IMR-90 (cell line): Measurements from ENCODE around the gene SRSF12. TPM values are rescaled to one million over a fixed set of nuclear protein-coding genes. Genes with fewer than 3 reads are reported as not detected.
A peak's percentile ranks its signal among the peaks of the same experiment; 100 is the strongest.

Source experiments
- ATAC-seq: fragments of 200-7000 bp; cut with Tn5 transposase; 2 replicates; pipeline ENCODE4 v1.9.1; 2020; ENCODE audit warnings: low read depth, mild to moderate bottlenecking, moderate library complexity
- BruUV-seq: library from RNA; stranded (reverse); fragments of 400-500 nt; replicated peaks from 2 replicates; lab custom pipeline; 2021; lab: Mats Ljungman, UMichigan
- CTCF ChIA-PET: fragments of 300-600 bp; formaldehyde crosslinking; extraction: SDS; loops from one replicate; lab custom pipeline; 2021; ENCODE audit warnings: antibody characterized with exemption; lab: Yijun Ruan, JAX
- POLR2A ChIA-PET: fragments of 300-600 bp; sonication (Branson Sonifier 250); formaldehyde crosslinking; loops from one replicate; lab custom pipeline; 2022; ENCODE audit warnings: antibody characterized with exemption; ENCODE audit not compliant: unreplicated experiment; lab: Charles Lee
- DNase-seq: peaks from one replicate; pipeline ENCODE4 v3.0.0; 2013
- H2AFZ ChIP-seq: replicated peaks from 2 replicates; pipeline ENCODE3; 2013; ENCODE audit warnings: low read length, mild to moderate bottlenecking; ENCODE audit not compliant: poor library complexity
- H2AK5ac ChIP-seq: 2 replicates; pipeline ENCODE4 v1.6.1; 2013; ENCODE audit warnings: low read depth, low read length, inconsistent platforms
- H2AK9ac ChIP-seq: replicated peaks from 2 replicates; pipeline ENCODE3; 2013; ENCODE audit warnings: mild to moderate bottlenecking, low read depth, low read length, moderate library complexity; ENCODE audit not compliant: poor library complexity
- H2BK120ac ChIP-seq: 2 replicates; pipeline ENCODE4 v1.6.1; 2013; ENCODE audit warnings: low read depth, low read length, inconsistent platforms
- H2BK15ac ChIP-seq: 3 replicates; pipeline ENCODE4 v1.6.1; 2013; ENCODE audit warnings: low read depth, low read length, inconsistent platforms
- H2BK20ac ChIP-seq: 2 replicates; pipeline ENCODE4 v1.6.1; 2013; ENCODE audit warnings: low read depth, mild to moderate bottlenecking, inconsistent platforms, low read length, moderate library complexity
- H2BK5ac ChIP-seq: 2 replicates; pipeline ENCODE4 v1.6.1; 2013; ENCODE audit warnings: mild to moderate bottlenecking, low read depth, low read length, inconsistent platforms; ENCODE audit not compliant: poor library complexity, severe bottlenecking
- H3K14ac ChIP-seq: replicated peaks from 2 replicates; pipeline ENCODE4 v1.6.1; 2013; ENCODE audit warnings: low read depth, low read length, inconsistent platforms
- H3K18ac ChIP-seq: 2 replicates; pipeline ENCODE4 v1.6.1; 2013; ENCODE audit warnings: low read depth, low read length, control low read depth
- H3K23ac ChIP-seq: 2 replicates; pipeline ENCODE4 v1.6.1; 2013; ENCODE audit warnings: low read depth, low read length, inconsistent platforms
- H3K27ac ChIP-seq: 2 replicates; pipeline ENCODE4 v1.5.1; 2013; ENCODE audit warnings: mild to moderate bottlenecking, control low read depth, low read length; ENCODE audit not compliant: insufficient read depth
- H3K27me3 ChIP-seq: 2 replicates; pipeline ENCODE4 v1.6.1; 2013; ENCODE audit warnings: low read length; ENCODE audit not compliant: control insufficient read depth, insufficient read depth
- H3K36me3 ChIP-seq: 2 replicates; pipeline ENCODE4 v1.6.1; 2013; ENCODE audit warnings: low read length, mixed read lengths; ENCODE audit not compliant: control insufficient read depth, insufficient read depth
- H3K4ac ChIP-seq: 2 replicates; pipeline ENCODE4 v1.6.1; 2013; ENCODE audit warnings: low read depth, low read length, inconsistent platforms
- H3K4me1 ChIP-seq: 2 replicates; pipeline ENCODE4 v1.6.1; 2013; ENCODE audit warnings: low read length, mixed read lengths; ENCODE audit not compliant: control insufficient read depth, insufficient read depth
- H3K4me2 ChIP-seq: 2 replicates; pipeline ENCODE4 v1.6.1; 2013; ENCODE audit warnings: low read depth, mild to moderate bottlenecking, control low read depth, low read length, moderate library complexity
- H3K4me3 ChIP-seq: 2 replicates; pipeline ENCODE4 v1.5.1; 2013; ENCODE audit warnings: low read depth, mild to moderate bottlenecking, control low read depth, low read length, moderate library complexity; ENCODE audit not compliant: insufficient read depth
- H3K56ac ChIP-seq: 2 replicates; pipeline ENCODE4 v1.6.1; 2013; ENCODE audit warnings: low read length, inconsistent platforms; ENCODE audit not compliant: insufficient read depth; ENCODE audit errors: extremely low read depth
- H3K79me1 ChIP-seq, 2 experiments: 2 replicates each; pipeline ENCODE4 v1.6.1; 2013; ENCODE audit warnings: low read length in 2 of 2, inconsistent platforms in 1 of 2, low read depth in 1 of 2
- H3K9ac ChIP-seq: 2 replicates; pipeline ENCODE4 v1.6.1; 2013; ENCODE audit warnings: low read depth, low read length, control low read depth
- H3K9me1 ChIP-seq: 2 replicates; pipeline ENCODE4 v1.6.1; 2013; ENCODE audit warnings: low read length, inconsistent platforms; ENCODE audit not compliant: insufficient read depth
- H3K9me3 ChIP-seq: 2 replicates; pipeline ENCODE4 v1.6.1; 2013; ENCODE audit warnings: low read length; ENCODE audit not compliant: control insufficient read depth, insufficient read depth
- H4K20me1 ChIP-seq: 2 replicates; pipeline ENCODE4 v1.6.1; 2013; ENCODE audit warnings: low read length, inconsistent platforms; ENCODE audit not compliant: insufficient read depth
- H4K5ac ChIP-seq: 2 replicates; pipeline ENCODE4 v1.6.1; 2013; ENCODE audit warnings: mild to moderate bottlenecking, low read depth, low read length, control low read depth
- H4K8ac ChIP-seq, 2 experiments: 2 replicates each; pipeline ENCODE4 v1.6.1; 2013; ENCODE audit warnings: low read depth in 2 of 2, low read length in 2 of 2, control low read depth in 1 of 2, inconsistent platforms in 1 of 2
- H4K91ac ChIP-seq: 2 replicates; pipeline ENCODE4 v1.6.1; 2013; ENCODE audit warnings: low read depth, low read length, inconsistent platforms; ENCODE audit not compliant: insufficient read depth
- BHLHE40 ChIP-seq: fragments of 150-350 bp; IDR thresholded peaks from 2 replicates; pipeline ENCODE4 v1.6.1; 2016; ENCODE audit warnings: mild to moderate bottlenecking, low read depth, low read length
- CEBPB ChIP-seq: IDR thresholded peaks from 2 replicates; pipeline ENCODE4 v1.6.1; 2012; ENCODE audit warnings: low read depth, low read length, improper control_type of control experiment
- CHD1 ChIP-seq: IDR thresholded peaks from 2 replicates; pipeline ENCODE4 v1.6.1; 2012; ENCODE audit warnings: low read depth, low read length, improper control_type of control experiment
- FOS ChIP-seq: fragments of 150-350 bp; IDR thresholded peaks from 2 replicates; pipeline ENCODE4 v1.6.1; 2016; ENCODE audit warnings: low read depth, low read length
- MAFK ChIP-seq: IDR thresholded peaks from 2 replicates; pipeline ENCODE4 v1.6.1; 2012; ENCODE audit warnings: low read depth, low read length, improper control_type of control experiment
- MAZ ChIP-seq: IDR thresholded peaks from 2 replicates; pipeline ENCODE4 v1.6.1; 2012; ENCODE audit warnings: low read depth, mild to moderate bottlenecking, low read length, improper control_type of control experiment, moderate library complexity, borderline replicate concordance
- MXI1 ChIP-seq: IDR thresholded peaks from 2 replicates; pipeline ENCODE4 v1.6.1; 2012; ENCODE audit warnings: low read depth, mild to moderate bottlenecking, low read length, moderate library complexity, borderline replicate concordance
- NFE2L2 ChIP-seq: fragments of 150-350 bp; IDR thresholded peaks from 2 replicates; pipeline ENCODE4 v1.6.1; 2016; ENCODE audit warnings: low read depth, mild to moderate bottlenecking, low read length
- POLR2A ChIP-seq: IDR thresholded peaks from 2 replicates; pipeline ENCODE4 v1.6.1; 2012; ENCODE audit warnings: mild to moderate bottlenecking, low read depth, low read length
- RAD21 ChIP-seq: IDR thresholded peaks from 2 replicates; pipeline ENCODE4 v1.6.1; 2012; ENCODE audit warnings: low read length, improper control_type of control experiment
- RCOR1 ChIP-seq: IDR thresholded peaks from 2 replicates; pipeline ENCODE4 v1.6.1; 2012; ENCODE audit warnings: mild to moderate bottlenecking, low read length, improper control_type of control experiment; ENCODE audit not compliant: insufficient replicate concordance
- RFX5 ChIP-seq: IDR thresholded peaks from 2 replicates; pipeline ENCODE4 v1.8.0; 2012; ENCODE audit warnings: low read depth, mild to moderate bottlenecking, low read length, moderate library complexity
- SMC3 ChIP-seq: fragments of 150-350 bp; IDR thresholded peaks from 2 replicates; pipeline ENCODE4 v1.6.1; 2016; ENCODE audit warnings: low read depth, mild to moderate bottlenecking, antibody characterized with exemption, low read length, moderate library complexity
- WGBS, 2 experiments: methylation state at CpG; one replicate each; pipeline versions ENCODE4 v1.1.5 to v1.1.7; 2013; ENCODE audit warnings: missing lambda C conversion rate in 2 of 2; ENCODE audit not compliant: insufficient read length in 1 of 2; ENCODE audit errors: extremely low coverage in 2 of 2; 5-methylcytosine and 5-hydroxymethylcytosine counted together
- dilution Hi-C: fragments of 300-500 bp; cut with HindIII; formaldehyde crosslinking; loops from one replicate; pipeline ENCODE4 v1.14.3; 2018; ENCODE audit warnings: low sequenced_read_pairs; ENCODE audit not compliant: unreplicated experiment
- in situ Hi-C: fragments of 300-500 bp; cut with MboI; formaldehyde crosslinking; loops from 3 replicates; pipeline ENCODE4 v1.14.3; 2019; ENCODE audit warnings: low sequenced_read_pairs, inconsistent platforms, mixed read lengths
- intact Hi-C: fragments of 100-400 bp; cut with micrococcal nuclease; formaldehyde crosslinking; loops from 2 replicates; pipeline ENCODE4 v1.10.0; 2022
- polyA plus RNA-seq, 3 experiments: library from polyadenylated mRNA; depleted of rRNA; stranded (reverse); fragments of >200 nt; gene quantifications; 2 replicates each; pipeline ENCODE4 v1.2.3, GENCODE V29; 2012; ENCODE audit warnings: low replicate concordance in 1 of 3
- total RNA-seq: library from RNA; depleted of rRNA; stranded (reverse); fragments of >200 nt; gene quantifications from 2 replicates; pipeline ENCODE4 v1.2.3, GENCODE V29; 2012
- TF ChIP-seq, protein P1 (sequence below): conservative IDR thresholded peaks from 2 replicates; pipeline ENCODE4 v1.5.1; 2012; ENCODE audit warnings: mild to moderate bottlenecking, low read depth, low read length, improper control_type of control experiment
- TF ChIP-seq, protein P2 (sequence below): fragments of 150-350 bp; IDR thresholded peaks from 2 replicates; pipeline ENCODE4 v1.6.1; 2017; ENCODE audit warnings: mild to moderate bottlenecking, antibody characterized with exemption, low read length, low read depth
- TF ChIP-seq, protein P3 (sequence below): fragments of 150-350 bp; IDR thresholded peaks from 2 replicates; pipeline ENCODE4 v1.6.1; 2016; ENCODE audit warnings: low read depth, mild to moderate bottlenecking, low read length, moderate library complexity, borderline replicate concordance

The SRSF12 gene
- total and polyA plus RNA-seq, 2 of the 4 experiments (the other 2 are of a cell fraction), result 0.21 to 0.36 TPM

GRCh38 chr6:89047473-89047872 lies 70.4 kb downstream of the SRSF12 start:
- H3K36me3 ChIP-seq, result no peaks in the 10 kb centered on the region
- no peak overlapping the region for H3K27ac ChIP-seq
- H2BK20ac ChIP-seq, result no peak overlapping the region
- H3K14ac ChIP-seq, result no peak overlapping the region
- intact Hi-C loops, result no loop called here
- H3K4me3 ChIP-seq, result no peak overlapping the region
- no TSS peak for BruUV-seq
- no peak overlapping the region for H4K91ac ChIP-seq
- H4K5ac ChIP-seq, result no peak overlapping the region
- H3K4me1 ChIP-seq, result peaks cover 10% of the 10 kb centered on the region
- H2AFZ ChIP-seq, result no peak overlapping the region
- WGBS, 2 experiments, result no CpG with 5 or more reads among the region's 4 CpGs
- H3K4ac ChIP-seq, result no peak overlapping the region
- H3K9me3 ChIP-seq, result no peaks in the 10 kb centered on the region
- no peak overlapping the region for H3K56ac ChIP-seq
- no peak overlapping the region for H2BK15ac ChIP-seq
- H2BK5ac ChIP-seq, result no peak overlapping the region
- POLR2A ChIA-PET, result no interaction called here
- H3K79me1 ChIP-seq, result no peaks in the 10 kb centered on the region
- TF ChIP-seq BHLHE40, result no peak
- TF ChIP-seq MAFK, result no peak
- no peak for TF ChIP-seq RAD21
- no peak for TF ChIP-seq RCOR1
- TF ChIP-seq MXI1, result no peak
- TF ChIP-seq, protein P1, sequence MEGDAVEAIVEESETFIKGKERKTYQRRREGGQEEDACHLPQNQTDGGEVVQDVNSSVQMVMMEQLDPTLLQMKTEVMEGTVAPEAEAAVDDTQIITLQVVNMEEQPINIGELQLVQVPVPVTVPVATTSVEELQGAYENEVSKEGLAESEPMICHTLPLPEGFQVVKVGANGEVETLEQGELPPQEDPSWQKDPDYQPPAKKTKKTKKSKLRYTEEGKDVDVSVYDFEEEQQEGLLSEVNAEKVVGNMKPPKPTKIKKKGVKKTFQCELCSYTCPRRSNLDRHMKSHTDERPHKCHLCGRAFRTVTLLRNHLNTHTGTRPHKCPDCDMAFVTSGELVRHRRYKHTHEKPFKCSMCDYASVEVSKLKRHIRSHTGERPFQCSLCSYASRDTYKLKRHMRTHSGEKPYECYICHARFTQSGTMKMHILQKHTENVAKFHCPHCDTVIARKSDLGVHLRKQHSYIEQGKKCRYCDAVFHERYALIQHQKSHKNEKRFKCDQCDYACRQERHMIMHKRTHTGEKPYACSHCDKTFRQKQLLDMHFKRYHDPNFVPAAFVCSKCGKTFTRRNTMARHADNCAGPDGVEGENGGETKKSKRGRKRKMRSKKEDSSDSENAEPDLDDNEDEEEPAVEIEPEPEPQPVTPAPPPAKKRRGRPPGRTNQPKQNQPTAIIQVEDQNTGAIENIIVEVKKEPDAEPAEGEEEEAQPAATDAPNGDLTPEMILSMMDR, result no peak
- TF ChIP-seq CEBPB, result no peak
- no peak for TF ChIP-seq CHD1
- no peak for TF ChIP-seq NFE2L2
- TF ChIP-seq MAZ, result no peak
- no peak for TF ChIP-seq FOS
- TF ChIP-seq SMC3, result no peak
- TF ChIP-seq, protein P2, sequence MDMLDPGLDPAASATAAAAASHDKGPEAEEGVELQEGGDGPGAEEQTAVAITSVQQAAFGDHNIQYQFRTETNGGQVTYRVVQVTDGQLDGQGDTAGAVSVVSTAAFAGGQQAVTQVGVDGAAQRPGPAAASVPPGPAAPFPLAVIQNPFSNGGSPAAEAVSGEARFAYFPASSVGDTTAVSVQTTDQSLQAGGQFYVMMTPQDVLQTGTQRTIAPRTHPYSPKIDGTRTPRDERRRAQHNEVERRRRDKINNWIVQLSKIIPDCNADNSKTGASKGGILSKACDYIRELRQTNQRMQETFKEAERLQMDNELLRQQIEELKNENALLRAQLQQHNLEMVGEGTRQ, result no peak
- TF ChIP-seq POLR2A, result no peak
- TF ChIP-seq RFX5, result no peak
- TF ChIP-seq, protein P3, sequence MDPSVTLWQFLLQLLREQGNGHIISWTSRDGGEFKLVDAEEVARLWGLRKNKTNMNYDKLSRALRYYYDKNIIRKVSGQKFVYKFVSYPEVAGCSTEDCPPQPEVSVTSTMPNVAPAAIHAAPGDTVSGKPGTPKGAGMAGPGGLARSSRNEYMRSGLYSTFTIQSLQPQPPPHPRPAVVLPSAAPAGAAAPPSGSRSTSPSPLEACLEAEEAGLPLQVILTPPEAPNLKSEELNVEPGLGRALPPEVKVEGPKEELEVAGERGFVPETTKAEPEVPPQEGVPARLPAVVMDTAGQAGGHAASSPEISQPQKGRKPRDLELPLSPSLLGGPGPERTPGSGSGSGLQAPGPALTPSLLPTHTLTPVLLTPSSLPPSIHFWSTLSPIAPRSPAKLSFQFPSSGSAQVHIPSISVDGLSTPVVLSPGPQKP, result no peak
- peaks cover 2% of the 10 kb centered on the region; the same call in 1 of the 2 replicates for H3K27me3 ChIP-seq
- no peak overlapping the region for H3K9ac ChIP-seq
- no peak overlapping the region for H3K23ac ChIP-seq
- no peaks in the 10 kb centered on the region for H3K9me1 ChIP-seq
- no peak overlapping the region for H4K8ac ChIP-seq
- no peak overlapping the region for H2AK9ac ChIP-seq
- no peak overlapping the region for H2AK5ac ChIP-seq
- dilution Hi-C loops, result no loop called here
- no peaks in the 10 kb centered on the region for H4K20me1 ChIP-seq
- H3K18ac ChIP-seq, result peak overlapping the region; percentile 69
- ATAC-seq (no peak), DNase-seq (no peak)
- CTCF ChIA-PET, result no interaction called here
- no peak overlapping the region for H3K4me2 ChIP-seq
- in situ Hi-C loops, result no loop called here
- H2BK120ac ChIP-seq, result no peak overlapping the region
